Astrocyte of the cerebellum (primary cell): Measurements from ENCODE around the gene KRABD2.

Experiments
- DNase-seq: peaks from one replicate; pipeline ENCODE4 v3.0.0-alpha.2; 2011; ENCODE audit warnings: low read depth
- H3K4me3 ChIP-seq: 2 replicates; pipeline ENCODE4 v1.5.1; 2011; ENCODE audit warnings: mild to moderate bottlenecking, low read depth, low read length, moderate library complexity
- in situ Hi-C: cut with HindIII; loops from 2 replicates; pipeline ENCODE4 v1.10.0; 2017; ENCODE audit warnings: low sequenced_read_pairs
- TF ChIP-seq, protein P1 (sequence below): IDR thresholded peaks from 2 replicates; pipeline ENCODE4 v1.5.1; 2012; ENCODE audit warnings: low read length, low read depth, moderate library complexity, mild to moderate bottlenecking; ENCODE audit errors: missing control alignments

The KRABD2 gene

DNA sequence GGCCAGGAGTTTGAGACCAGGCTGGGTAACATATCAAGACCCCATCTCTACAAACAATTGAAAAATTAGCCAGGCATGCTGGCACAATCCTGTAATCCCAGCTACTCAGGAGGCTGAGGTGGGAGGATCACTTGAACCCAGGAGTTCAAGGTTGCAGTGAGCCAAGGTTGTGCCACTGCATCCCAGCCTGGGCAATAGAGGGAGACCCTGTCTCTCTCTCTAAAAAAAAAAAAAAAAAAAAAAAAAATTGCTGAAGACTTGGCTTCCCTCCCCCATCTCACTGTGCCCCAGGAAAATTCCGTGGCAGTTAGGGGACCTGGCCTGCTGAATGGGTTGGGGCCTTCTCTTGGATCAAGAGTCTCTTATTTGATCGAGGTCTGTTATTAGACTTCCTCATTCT is 37.0 kb downstream of the KRABD2 start, which contains the start of gene ODF4:
TSS of gene ODF4 (plus strand) at position 301 of the 400 bp plus-strand sequence. CDS start 212 bp downstream, outside the sequence.
- TF ChIP-seq, protein P1, sequence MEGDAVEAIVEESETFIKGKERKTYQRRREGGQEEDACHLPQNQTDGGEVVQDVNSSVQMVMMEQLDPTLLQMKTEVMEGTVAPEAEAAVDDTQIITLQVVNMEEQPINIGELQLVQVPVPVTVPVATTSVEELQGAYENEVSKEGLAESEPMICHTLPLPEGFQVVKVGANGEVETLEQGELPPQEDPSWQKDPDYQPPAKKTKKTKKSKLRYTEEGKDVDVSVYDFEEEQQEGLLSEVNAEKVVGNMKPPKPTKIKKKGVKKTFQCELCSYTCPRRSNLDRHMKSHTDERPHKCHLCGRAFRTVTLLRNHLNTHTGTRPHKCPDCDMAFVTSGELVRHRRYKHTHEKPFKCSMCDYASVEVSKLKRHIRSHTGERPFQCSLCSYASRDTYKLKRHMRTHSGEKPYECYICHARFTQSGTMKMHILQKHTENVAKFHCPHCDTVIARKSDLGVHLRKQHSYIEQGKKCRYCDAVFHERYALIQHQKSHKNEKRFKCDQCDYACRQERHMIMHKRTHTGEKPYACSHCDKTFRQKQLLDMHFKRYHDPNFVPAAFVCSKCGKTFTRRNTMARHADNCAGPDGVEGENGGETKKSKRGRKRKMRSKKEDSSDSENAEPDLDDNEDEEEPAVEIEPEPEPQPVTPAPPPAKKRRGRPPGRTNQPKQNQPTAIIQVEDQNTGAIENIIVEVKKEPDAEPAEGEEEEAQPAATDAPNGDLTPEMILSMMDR, result no peak
- in situ Hi-C loops, result no loop called here
- no peak for DNase-seq
- no peak within 1 kb of the TSS for H3K4me3 ChIP-seq

DNA sequence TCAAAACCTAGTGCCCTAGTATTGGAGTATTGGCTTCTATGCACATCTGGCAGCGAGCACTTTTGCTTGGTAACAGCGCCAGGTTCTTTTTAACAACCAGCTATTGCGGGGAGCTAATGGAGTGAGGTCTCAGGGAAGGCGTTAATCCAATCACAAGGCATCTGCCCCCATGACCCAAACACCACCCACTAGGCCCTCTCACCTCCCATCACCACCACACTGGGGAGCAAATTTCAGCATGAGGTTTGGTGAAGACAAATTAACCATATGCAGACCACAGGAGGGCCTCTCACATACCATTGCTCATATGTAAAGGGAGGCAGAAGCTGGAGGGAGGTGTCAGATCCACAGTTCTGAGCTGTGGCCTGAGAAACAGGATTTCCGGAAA is 37.8 kb downstream of the KRABD2 start:
- in situ Hi-C loops, result no loop called here

DNA sequence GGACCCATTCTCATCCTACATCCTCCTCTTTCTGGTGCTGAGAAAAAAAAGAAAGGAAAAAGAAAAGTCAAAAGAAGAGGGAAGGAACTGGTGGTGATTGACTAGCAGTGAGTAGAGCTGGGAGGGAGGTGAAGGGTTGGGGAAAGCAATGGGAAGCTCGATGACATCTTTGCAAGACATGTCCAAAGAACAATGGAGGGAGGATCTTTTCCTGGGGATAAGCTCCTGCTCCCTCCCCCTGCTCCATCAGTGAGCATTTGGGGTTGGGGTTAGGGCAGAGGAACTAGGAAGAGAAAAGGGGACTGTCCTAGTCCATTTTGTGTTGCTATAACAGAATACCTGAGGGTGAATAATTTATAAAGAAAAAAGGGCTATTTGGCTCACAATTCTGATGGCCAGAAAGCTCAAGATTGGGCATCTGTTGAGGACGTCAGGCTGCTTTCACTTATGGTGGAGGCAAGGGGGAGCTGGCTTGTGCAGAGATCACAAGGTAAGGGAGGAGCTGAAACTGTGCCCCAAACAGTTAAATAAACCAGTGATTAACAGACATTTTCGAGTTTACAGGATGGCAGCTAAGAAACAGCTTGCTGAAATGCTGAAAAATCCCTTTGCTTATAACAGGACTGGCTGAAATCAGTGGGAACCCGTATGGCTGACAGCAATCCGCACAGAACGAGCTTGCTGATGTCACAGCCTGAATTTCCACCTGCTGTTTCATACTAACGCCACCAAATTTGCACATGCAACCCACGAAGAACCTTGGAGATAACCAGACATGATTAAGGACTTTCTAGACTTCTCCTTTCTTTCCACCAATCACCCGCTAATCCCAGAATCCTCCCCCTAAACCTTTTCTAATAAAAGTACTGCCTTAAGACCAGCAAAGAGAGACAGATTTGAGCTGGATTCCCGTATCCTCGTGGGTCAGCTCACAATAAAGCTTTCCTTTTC is 38.4 kb downstream of the KRABD2 start:
- no peak overlapping the region for H3K4me3 ChIP-seq
- in situ Hi-C loops, result no loop called here
- TF ChIP-seq, protein P1, result no peak
- DNase-seq, result no peak

More for the DNA sequence above, 37.8 kb downstream of the KRABD2 start:
- no peak for DNase-seq
- H3K4me3 ChIP-seq, result no peak overlapping the region
- TF ChIP-seq, protein P1, result no peak

DNA sequence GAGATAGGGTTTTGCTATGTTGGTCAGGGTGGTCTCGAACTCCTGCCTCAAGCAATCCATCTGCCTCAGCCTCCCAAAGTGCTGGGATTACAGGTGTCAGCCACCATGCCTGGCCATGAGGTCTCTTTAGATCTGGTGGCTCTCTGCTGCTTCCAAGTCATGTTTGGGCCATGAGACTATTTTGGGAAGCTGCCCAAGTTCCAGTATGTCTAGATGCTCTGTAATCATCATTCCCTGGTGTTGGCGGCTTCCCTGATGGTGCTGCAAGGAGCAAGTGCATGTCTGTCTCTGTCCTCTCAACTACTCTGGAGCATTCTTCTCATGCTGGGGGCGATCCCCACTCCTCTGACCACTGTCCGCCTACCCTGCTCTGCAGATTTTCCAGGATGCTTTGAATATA is 43.2 kb downstream of the KRABD2 start:
- in situ Hi-C loops, result no loop called here
- TF ChIP-seq, protein P1, result no peak
- DNase-seq, result no peak
- H3K4me3 ChIP-seq, result no peak overlapping the region

DNA sequence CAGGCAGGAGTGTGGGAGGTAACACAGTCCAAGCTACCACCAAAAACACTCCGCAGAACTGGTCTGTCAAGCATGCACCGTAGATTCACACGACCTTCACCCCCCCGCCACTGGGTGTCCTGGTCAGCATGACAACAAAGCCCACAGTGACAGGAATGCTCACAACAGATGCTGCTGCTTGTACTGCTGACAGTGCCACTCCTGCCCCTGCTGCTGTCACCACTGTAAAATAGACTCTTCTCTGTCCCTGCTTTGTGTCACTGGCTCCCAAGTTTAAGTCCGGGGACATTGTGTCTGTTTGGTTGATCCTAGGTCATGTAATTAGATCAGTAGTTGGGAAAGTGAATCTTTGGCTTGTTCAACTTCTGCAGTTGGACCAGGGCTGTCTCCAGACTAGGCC is 43.8 kb downstream of the KRABD2 start:
- TF ChIP-seq, protein P1, result no peak
- H3K4me3 ChIP-seq, result no peak overlapping the region
- in situ Hi-C loops, result no loop called here
- no peak for DNase-seq

DNA sequence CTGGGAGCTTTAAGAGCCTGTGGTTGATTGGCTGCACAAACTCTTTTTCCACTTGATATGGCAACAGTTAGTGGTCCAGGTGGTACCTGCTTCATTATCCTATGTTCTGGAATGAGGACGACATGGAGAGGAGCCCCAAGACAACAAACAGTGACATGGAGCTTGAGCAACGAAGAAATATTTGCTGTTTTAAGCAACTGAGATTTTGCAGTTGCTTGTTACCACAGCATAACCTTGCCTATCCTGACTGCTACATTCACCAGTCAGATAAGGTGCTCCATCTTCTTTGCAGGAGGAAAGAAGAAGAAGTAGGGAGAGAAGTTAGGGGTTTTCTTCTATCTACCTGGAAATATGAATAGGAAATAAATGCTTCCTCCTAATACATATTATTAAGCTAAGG is 44.4 kb downstream of the KRABD2 start:
- DNase-seq, result no peak
- TF ChIP-seq, protein P1, result no peak
- H3K4me3 ChIP-seq, result no peak overlapping the region
- in situ Hi-C loops, result no loop called here
